Smooth muscle cell (in vitro differentiated cells): ENCODE data around the gene CEMIP. TPM values are rescaled to one million over a fixed set of nuclear protein-coding genes. Genes with fewer than 3 reads are reported as not detected.
A peak's percentile ranks its signal among the peaks of the same experiment; 100 is the strongest.

Experiments
- DNase-seq: peaks from one replicate; lab custom pipeline; 2025; ENCODE audit not compliant: unreplicated experiment; lab: John Stamatoyannopoulos, UW
- H2AFZ ChIP-seq: fragments of 200-600 bp; sonication (generic); 2 replicates; pipeline ENCODE4 v1.6.0; 2016; ENCODE audit warnings: antibody characterized with exemption, low read depth, mild to moderate bottlenecking
- H3F3A ChIP-seq: fragments of 200-600 bp; sonication (generic); 2 replicates; pipeline ENCODE4 v1.6.0; 2017; ENCODE audit warnings: antibody characterized with exemption, low read depth
- H3K27ac ChIP-seq: fragments of 200-600 bp; sonication (generic); 2 replicates; pipeline ENCODE4 v1.5.1; 2016; ENCODE audit warnings: low read depth, mild to moderate bottlenecking
- H3K27me3 ChIP-seq: fragments of 200-600 bp; sonication (generic); 2 replicates; pipeline ENCODE4 v1.6.1; 2016; ENCODE audit warnings: low read depth, mild to moderate bottlenecking
- H3K36me3 ChIP-seq: fragments of 200-600 bp; sonication (generic); 2 replicates; pipeline ENCODE4 v1.5.1; 2016; ENCODE audit warnings: low read depth
- H3K4me1 ChIP-seq: fragments of 200-600 bp; sonication (generic); 2 replicates; pipeline ENCODE4 v1.5.1; 2016; ENCODE audit warnings: low read depth
- H3K4me2 ChIP-seq: fragments of 200-600 bp; sonication (generic); 2 replicates; pipeline ENCODE4 v1.6.0; 2016; ENCODE audit warnings: mild to moderate bottlenecking
- H3K4me3 ChIP-seq: fragments of 200-600 bp; sonication (generic); 2 replicates; pipeline ENCODE4 v1.5.1; 2016; ENCODE audit warnings: mild to moderate bottlenecking
- H3K79me2 ChIP-seq: fragments of 200-600 bp; sonication (generic); 2 replicates; pipeline ENCODE4 v1.6.0; 2016; ENCODE audit warnings: low read depth, mild to moderate bottlenecking
- H3K9ac ChIP-seq: fragments of 200-600 bp; sonication (generic); 2 replicates; pipeline ENCODE4 v1.6.0; 2016; ENCODE audit warnings: low read depth
- H3K9me3 ChIP-seq: fragments of 200-600 bp; sonication (generic); replicated peaks from 2 replicates; pipeline ENCODE4 v1.5.1; 2016; ENCODE audit warnings: low read depth
- H4K20me1 ChIP-seq: fragments of 200-600 bp; sonication (generic); 2 replicates; pipeline ENCODE4 v1.6.0; 2016; ENCODE audit warnings: low read depth
- CTCF ChIP-seq: fragments of 200-600 bp; sonication (generic); IDR thresholded peaks from 2 replicates; pipeline ENCODE4 v1.5.1; 2017; ENCODE audit warnings: borderline replicate concordance, mild to moderate bottlenecking, antibody characterized with exemption; ENCODE audit not compliant: insufficient read depth, poor library complexity, severe bottlenecking
- WGBS: methylation state at CpG from one replicate; pipeline ENCODE4 v1.1.7; 2016; ENCODE audit warnings: low lambda C conversion rate; 5-methylcytosine and 5-hydroxymethylcytosine counted together
- polyA plus RNA-seq: library from polyadenylated mRNA; unstranded; fragments of >200 nt; fragmentation: Nextera tagmentation; extraction: Ambion mirVana; gene quantifications from 2 replicates; pipeline ENCODE4 v1.2.1, GENCODE V29; 2016
- total RNA-seq: library from RNA; depleted of rRNA; stranded (reverse); fragments of >200 nt; gene quantifications from 2 replicates; pipeline ENCODE4 v1.2.3, GENCODE V29; 2014

Gene CEMIP
- total and polyA plus RNA-seq, 2 experiments from 2014 or later: 1.9 TPM

GRCh38 chr15:80969316-80969715, 190.1 kb downstream of the CEMIP start:
- no peak overlapping the region for H2AFZ ChIP-seq
- peaks cover 5% of the 10 kb centered on the region for H3K4me1 ChIP-seq
- no peaks in the 10 kb centered on the region for H3F3A ChIP-seq
- no peak overlapping the region for H3K4me2 ChIP-seq
- H3K27ac ChIP-seq: no peak overlapping the region
- H3K79me2 ChIP-seq: no peaks in the 10 kb centered on the region
- no peaks in the 10 kb centered on the region for H3K27me3 ChIP-seq
- WGBS: 98% methylated on average over 7 of the region's 7 CpGs
- no peak overlapping the region for H3K4me3 ChIP-seq
- H3K9ac ChIP-seq: no peak overlapping the region
- no peaks in the 10 kb centered on the region for H3K36me3 ChIP-seq
- H4K20me1 ChIP-seq: peaks cover 57% of the 10 kb centered on the region
- DNase-seq: no peak
- H3K9me3 ChIP-seq: no peaks in the 10 kb centered on the region
- TF ChIP-seq CTCF: no peak

- H3K4me3 ChIP-seq: no peak overlapping the region
- 49% methylated on average over 12 of the region's 12 CpGs for WGBS
- no peaks in the 10 kb centered on the region for H3K9me3 ChIP-seq
- H3K4me1 ChIP-seq: peaks cover 5% of the 10 kb centered on the region
- H3K79me2 ChIP-seq: peaks cover 7% of the 10 kb centered on the region
- H3F3A ChIP-seq: no peaks in the 10 kb centered on the region
- H3K27ac ChIP-seq: no peak overlapping the region
- H3K9ac ChIP-seq: no peak overlapping the region
- TF ChIP-seq CTCF: peak; percentile 83
- H2AFZ ChIP-seq: no peak overlapping the region
- H3K4me2 ChIP-seq: no peak overlapping the region
- peaks cover 65% of the 10 kb centered on the region for H4K20me1 ChIP-seq
- no peaks in the 10 kb centered on the region for H3K27me3 ChIP-seq
- DNase-seq: no peak
- H3K36me3 ChIP-seq: no peaks in the 10 kb centered on the region
These were observed 191.0 kb downstream of the CEMIP start for GRCh38 chr15:80970018-80970657.

- Histone ChIP-seq H3K9ac (no peak overlapping the region), H3K27me3 (no peaks in the 10 kb centered on the region), H4K20me1 (peaks cover 70% of the 10 kb centered on the region), H3K36me3 (no peaks in the 10 kb centered on the region), H3K4me3 (no peak overlapping the region), H3K9me3 (no peaks in the 10 kb centered on the region), H3K4me1 (peaks cover 5% of the 10 kb centered on the region), H3K79me2 (peaks cover 11% of the 10 kb centered on the region), H3K27ac (no peak overlapping the region), H3K4me2 (no peak overlapping the region), H3F3A (no peaks in the 10 kb centered on the region), H2AFZ (no peak overlapping the region)
- no peak for DNase-seq
- no peak for TF ChIP-seq CTCF
- 84% methylated on average over 3 of the region's 3 CpGs for WGBS
These were observed 191.5 kb downstream of the CEMIP start for GRCh38 chr15:80970658-80971057.

GRCh38 chr15:80971143-80971542, 192.0 kb downstream of the CEMIP start:
- no peaks in the 10 kb centered on the region for H3K9me3 ChIP-seq

More at GRCh38 chr15:80971143-80971542, 192.0 kb downstream of the CEMIP start:
- Histone ChIP-seq H3K36me3 (no peaks in the 10 kb centered on the region), H3K4me2 (no peak overlapping the region), H3K4me1 (peaks cover 5% of the 10 kb centered on the region), H3K9ac (no peak overlapping the region), H3F3A (no peaks in the 10 kb centered on the region), H3K79me2 (peaks cover 11% of the 10 kb centered on the region), H2AFZ (no peak overlapping the region), H4K20me1 (peaks cover 75% of the 10 kb centered on the region), H3K4me3 (no peak overlapping the region), H3K27ac (no peak overlapping the region), H3K27me3 (no peaks in the 10 kb centered on the region)
- TF ChIP-seq CTCF: no peak
- DNase-seq: no peak
- 59% methylated on average over 2 of the region's 2 CpGs for WGBS
